GM12878 (cell line): ENCODE results near the gene DLG2. TPM values are rescaled to one million over a fixed set of nuclear protein-coding genes. Genes with fewer than 3 reads are reported as not detected.

Experiments used
- ATF2 ChIP-seq: IDR thresholded peaks from 2 replicates; pipeline ENCODE4 v1.6.1; 2012; ENCODE audit warnings: low read length, inconsistent platforms
- ATF7 ChIP-seq: fragments of 450-650 bp; IDR thresholded peaks from 2 replicates; pipeline ENCODE4 v1.6.1; 2016; ENCODE audit warnings: low read depth, mild to moderate bottlenecking
- BACH1 ChIP-seq: fragments of 450-650 bp; IDR thresholded peaks from 2 replicates; pipeline ENCODE4 v1.6.1; 2017; ENCODE audit warnings: mild to moderate bottlenecking, borderline replicate concordance
- BCL11A ChIP-seq: IDR thresholded peaks from 2 replicates; pipeline ENCODE4 v1.6.1; 2011; ENCODE audit warnings: low read depth, low read length
- CBFB ChIP-seq: IDR thresholded peaks from 2 replicates; pipeline ENCODE4 v1.6.1; 2016; ENCODE audit warnings: antibody characterized with exemption, low read depth
- HDAC6 ChIP-seq: fragments of 200-600 bp; sonication (generic); IDR thresholded peaks from one replicate; pipeline ENCODE4 v1.8.0; 2017; ENCODE audit warnings: antibody characterized with exemption; ENCODE audit not compliant: unreplicated experiment
- MAX ChIP-seq: IDR thresholded peaks from 2 replicates; pipeline ENCODE4 v1.6.1; 2012; ENCODE audit warnings: low read depth, low read length, improper control_type of control experiment
- MEF2B ChIP-seq: fragments of 450-650 bp; IDR thresholded peaks from 2 replicates; pipeline ENCODE4 v1.6.1; 2018; ENCODE audit warnings: mild to moderate bottlenecking, moderate library complexity; ENCODE audit not compliant: partially characterized antibody, poor library complexity, severe bottlenecking
- POU2F2 ChIP-seq: IDR thresholded peaks from 3 replicates; pipeline ENCODE4 v1.6.1; 2011; ENCODE audit warnings: low read depth, mild to moderate bottlenecking, low read length, borderline replicate concordance
- RCOR1 ChIP-seq: conservative IDR thresholded peaks from 2 replicates; pipeline ENCODE4 v1.6.1; 2012; ENCODE audit warnings: low read depth, low read length, improper control_type of control experiment
- SIX5 ChIP-seq: IDR thresholded peaks from 2 replicates; pipeline ENCODE4 v1.6.1; 2011; ENCODE audit warnings: mild to moderate bottlenecking, low read depth, low read length, moderate library complexity; ENCODE audit not compliant: severe bottlenecking
- WRNIP1 ChIP-seq: IDR thresholded peaks from 2 replicates; pipeline ENCODE4 v1.6.1; 2011; ENCODE audit warnings: low read depth, low read length, improper control_type of control experiment, borderline replicate concordance
- ZNF687 ChIP-seq: fragments of 450-650 bp; IDR thresholded peaks from 2 replicates; pipeline ENCODE4 v1.6.1; 2017; ENCODE audit warnings: mild to moderate bottlenecking, moderate library complexity
- polyA plus RNA-seq, 11 experiments: library from polyadenylated mRNA; depleted of rRNA in 4 of 11; unstranded in 6 of 11; stranded (reverse) in 5 of 11; fragments of >200 nt; fragmentation: Nextera tagmentation in 4 of 11; fragmentation: Illumina TruSeq in 1 of 11; extraction: Ambion mirVana in 4 of 11; extraction: Trizol in 1 of 11; gene quantifications; 1 replicate in 1 of 11; 2 replicates in 10 of 11; pipeline versions ENCODE4 v1.2.1 to v1.2.3, GENCODE V29; 2011 to 2016; ENCODE audit warnings: inconsistent platforms in 2 of 11, missing spikeins in 2 of 11, low read depth in 1 of 11
- total RNA-seq, 4 experiments: library from RNA; depleted of rRNA in 3 of 4; stranded (reverse); fragments of >200 nt in 3 of 4; fragmentation: Illumina TruSeq in 1 of 4; extraction: Trizol in 1 of 4; gene quantifications; 2 replicates each; pipeline versions ENCODE4 v1.2.1 to v1.2.3, GENCODE V29; 2013 to 2021

The DLG2 gene
- total and polyA plus RNA-seq, 10 of the 15 experiments (the other 5 are each of a cell fraction or from before 2014, with no cell fraction given): 0.09 to 0.98 (median 0.35) TPM

GRCh38 chr11:84234011-84234410 lies 1393.1 kb downstream of the DLG2 start (continued):
- TF ChIP-seq ATF2 (no peak), BACH1 (no peak), RCOR1 (no peak), ZNF687 (no peak), ATF7 (no peak), HDAC6 (no peak), POU2F2 (no peak), SIX5 (no peak), WRNIP1 (no peak), BCL11A (no peak), MEF2B (no peak), MAX (no peak), CBFB (no peak)
